ENCODE data around the gene PRR33.
"Not testable (repeated sequence)": the region's sequence is repeated elsewhere in the genome, so short reads cannot be mapped to it uniquely, and the experiment has no call there.

The PRR33 gene

DNA sequence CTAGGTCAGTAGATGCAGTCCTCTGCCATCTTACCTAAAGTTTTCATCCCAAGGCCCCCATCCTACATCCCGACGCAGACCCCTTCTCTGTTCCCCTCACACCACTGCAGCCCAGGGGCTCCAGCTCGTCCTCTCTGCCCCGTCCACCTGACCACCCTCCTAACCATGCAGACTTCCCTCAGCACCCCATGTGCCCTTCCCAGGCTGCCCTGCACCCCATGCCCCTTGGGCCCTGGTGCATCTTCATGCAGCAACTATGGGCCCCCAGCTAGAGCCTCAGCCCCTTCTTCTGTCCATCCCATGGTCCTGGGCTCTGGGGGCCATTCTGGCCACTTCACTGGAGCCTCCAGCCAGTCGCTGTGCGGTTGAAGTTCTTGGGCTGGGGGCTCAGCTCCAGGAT, 2.9 kb downstream of the PRR33 start:
- DNase-seq = no peak

DNA sequence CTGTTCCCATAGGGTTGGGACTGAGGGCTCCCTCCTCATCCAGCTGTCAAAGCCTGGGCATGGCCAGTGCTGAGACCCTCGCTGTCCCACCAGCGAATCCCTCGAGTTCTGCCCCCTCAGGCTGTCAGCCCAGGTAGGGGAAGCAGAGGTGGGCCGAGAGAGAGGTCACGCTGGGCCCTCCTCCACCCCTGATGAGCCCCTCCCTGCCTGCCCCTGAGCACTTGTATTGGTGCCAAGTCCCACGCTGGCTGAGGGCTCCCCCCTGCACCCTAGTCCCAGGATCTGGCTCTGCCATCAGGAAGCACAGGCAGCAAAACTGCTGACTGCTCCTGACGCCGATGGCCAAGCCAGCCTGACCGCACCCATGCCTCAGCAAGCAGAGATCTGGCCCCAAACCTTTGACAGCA, 3.3 kb downstream of the PRR33 start:
- no peak for DNase-seq

DNA sequence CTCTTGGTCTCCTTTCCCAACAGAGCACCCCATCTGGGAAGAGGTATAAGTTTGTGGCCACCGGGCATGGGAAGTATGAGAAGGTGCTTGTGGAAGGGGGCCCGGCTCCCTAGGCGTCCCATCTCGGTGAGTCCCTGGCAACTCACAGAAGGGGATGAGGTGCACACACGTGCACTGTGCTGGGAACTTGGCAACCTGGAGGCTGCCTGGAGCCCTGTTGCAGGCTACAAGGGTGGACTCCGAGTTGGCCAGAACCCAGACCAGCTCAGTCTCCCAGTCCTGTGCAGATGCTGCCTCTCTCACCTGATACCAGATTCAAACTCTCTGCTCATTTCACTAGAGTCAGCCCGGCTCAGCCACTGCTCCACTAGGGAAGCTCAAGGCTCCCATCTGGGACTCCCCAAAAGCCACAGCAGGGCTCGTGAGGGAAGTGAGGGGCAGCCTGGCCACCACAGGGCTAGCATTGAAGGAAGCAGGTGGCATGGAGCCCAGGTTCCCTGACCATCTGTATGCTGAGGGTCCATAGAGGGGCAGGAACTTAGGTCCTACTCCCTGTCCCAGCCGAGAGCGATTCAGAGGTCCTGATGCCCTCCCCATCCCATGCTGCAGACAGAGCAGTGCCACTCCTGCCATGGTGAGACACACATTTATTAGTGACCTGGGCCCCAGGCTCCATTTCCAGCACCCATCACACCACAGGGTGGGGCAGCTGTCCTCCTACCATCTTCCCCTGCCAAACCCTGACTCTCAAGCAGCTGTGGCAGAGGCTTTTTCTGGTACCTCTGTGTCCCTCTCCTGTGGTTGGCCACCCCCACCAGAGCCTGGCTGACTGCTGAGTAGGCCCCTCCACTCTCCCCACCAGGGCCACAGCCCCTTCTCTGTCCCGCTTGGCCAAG, 4.0 kb downstream of the PRR33 start:
- DNase-seq = no peak

DNA sequence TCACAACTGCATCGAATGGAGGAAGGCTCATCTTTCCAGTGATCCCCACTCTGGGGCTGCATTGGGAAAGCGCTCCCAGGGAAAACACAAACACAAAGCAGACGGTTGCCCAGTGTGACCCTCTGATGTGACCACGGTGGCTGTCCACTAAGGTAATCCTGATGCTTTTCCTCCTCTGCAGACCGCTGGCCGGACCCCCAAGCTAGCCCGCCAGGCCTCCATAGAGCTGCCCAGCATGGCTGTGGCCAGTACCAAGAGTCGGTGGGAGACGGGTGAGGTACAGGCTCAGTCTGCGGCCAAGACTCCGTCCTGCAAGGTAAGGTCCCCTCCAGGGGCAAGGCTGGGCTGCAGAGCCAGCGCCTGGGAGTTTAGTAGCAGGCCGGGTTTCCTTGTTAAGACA, 5.1 kb downstream of the PRR33 start:
- not testable (repeated sequence) for DNase-seq

DNA sequence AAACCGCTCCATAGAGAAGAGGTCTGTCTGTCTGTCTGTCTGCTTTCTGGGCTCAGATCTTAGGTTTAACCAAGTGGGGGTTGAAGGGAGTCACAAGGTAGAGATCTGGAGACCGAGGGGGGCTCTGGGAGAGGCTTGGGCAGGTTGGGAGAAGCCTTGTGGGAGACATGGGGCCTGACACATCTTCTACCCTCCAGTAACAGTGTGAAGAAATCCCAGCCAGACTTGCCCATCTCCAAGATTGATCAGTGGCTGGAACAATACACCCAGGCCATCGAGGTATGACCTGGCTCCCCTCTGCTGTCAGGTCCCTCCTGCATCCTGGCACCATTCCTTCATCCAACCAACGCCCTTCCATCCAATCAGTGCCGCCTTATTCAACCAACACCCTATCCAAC, 7.4 kb downstream of the PRR33 start:
- no peak for DNase-seq

DNA sequence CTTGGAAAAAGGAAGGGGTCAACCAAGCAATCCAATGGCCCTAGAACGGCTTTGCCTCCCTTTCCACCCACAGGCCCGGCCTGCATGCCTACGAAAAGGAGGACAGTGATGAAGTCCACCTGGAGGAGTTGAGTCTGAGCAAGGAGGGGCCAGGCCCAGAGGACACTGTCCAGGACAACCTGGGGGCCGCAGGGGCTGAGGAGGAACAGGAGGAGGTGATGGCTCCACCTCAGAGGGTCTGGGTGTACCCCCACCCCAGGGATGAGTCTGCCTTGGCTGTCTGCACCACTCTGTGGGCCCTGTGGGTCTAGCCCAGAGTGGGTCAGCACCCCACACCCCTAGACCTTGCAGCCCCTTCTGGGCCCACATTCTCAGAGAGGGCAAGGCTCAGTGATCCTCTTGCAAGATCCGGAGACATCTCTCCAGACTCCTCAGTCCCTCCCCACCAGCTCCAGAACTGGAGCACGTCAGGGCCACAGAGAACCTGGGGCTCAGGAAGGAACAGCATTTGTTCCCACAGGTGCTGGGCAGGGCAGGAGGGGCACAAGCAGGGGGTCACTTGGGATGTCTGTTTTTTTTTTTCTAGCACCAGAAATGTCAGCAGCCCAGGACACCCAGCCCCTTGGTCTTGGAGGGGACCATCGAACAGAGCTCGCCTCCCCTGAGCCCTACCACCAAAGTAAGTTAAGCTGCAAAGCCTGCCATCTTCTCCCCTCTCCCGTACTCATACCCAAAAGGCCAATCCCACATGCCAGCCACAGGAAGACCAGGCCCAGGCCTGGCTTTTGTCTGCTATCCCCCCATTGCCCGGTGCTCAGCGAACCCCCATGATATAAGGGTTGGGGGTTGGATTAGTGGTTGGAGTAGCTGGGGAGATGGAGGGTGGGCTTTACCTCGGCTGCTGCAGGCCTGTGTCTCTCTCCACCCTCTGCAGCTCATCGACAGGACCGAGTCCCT, 8.1 kb downstream of the PRR33 start:
- DNase-seq = no peak

DNA sequence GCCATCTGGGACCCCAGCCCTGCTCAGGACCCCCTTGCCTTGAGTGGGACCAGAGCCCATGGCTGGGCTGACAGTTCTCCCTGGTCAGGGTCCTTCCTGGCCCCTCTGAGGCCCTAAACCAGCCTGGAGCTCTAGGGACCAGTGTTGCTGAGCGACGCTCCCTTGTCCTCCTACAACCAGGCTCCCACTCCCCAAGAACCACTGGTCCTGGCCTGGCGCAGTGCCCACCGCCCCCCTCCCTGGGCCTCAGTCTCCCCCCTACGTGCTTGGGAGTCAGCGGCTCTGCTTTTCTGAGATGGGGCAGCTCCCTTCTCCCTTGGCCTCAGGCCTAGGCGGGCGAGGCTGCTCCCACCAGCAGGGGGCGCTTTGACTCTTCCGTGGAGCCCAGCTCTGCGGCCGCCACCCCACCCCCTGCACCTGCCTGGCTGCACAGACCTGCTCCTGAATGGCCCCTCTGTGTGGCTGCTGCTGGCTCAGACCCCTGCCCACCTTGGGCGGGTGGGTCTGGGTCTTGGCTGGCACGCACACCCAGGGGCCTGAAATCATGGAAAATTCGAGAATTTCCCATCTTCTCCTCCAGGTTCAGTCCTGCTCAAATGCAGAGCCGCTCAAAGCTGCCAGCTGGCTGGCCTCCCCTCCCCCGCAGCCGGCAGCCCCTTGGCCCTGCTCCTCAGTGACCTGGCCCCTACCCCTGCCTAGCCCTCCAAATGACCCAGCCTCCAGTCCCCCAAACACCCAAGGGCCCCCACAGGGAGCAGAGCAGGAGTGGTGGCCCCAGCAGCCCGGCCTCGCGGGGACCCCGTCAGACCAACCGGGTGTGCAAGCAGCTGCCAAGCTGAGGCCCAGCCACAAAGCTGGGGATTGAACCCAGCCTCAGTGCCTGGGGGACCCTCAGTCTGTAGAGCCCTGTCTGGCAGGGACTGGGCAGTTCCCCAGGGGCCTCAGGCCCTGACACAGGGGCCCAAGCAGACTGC, 9.1 kb downstream of the PRR33 start:
- peak; percentile 88 for DNase-seq

DNA sequence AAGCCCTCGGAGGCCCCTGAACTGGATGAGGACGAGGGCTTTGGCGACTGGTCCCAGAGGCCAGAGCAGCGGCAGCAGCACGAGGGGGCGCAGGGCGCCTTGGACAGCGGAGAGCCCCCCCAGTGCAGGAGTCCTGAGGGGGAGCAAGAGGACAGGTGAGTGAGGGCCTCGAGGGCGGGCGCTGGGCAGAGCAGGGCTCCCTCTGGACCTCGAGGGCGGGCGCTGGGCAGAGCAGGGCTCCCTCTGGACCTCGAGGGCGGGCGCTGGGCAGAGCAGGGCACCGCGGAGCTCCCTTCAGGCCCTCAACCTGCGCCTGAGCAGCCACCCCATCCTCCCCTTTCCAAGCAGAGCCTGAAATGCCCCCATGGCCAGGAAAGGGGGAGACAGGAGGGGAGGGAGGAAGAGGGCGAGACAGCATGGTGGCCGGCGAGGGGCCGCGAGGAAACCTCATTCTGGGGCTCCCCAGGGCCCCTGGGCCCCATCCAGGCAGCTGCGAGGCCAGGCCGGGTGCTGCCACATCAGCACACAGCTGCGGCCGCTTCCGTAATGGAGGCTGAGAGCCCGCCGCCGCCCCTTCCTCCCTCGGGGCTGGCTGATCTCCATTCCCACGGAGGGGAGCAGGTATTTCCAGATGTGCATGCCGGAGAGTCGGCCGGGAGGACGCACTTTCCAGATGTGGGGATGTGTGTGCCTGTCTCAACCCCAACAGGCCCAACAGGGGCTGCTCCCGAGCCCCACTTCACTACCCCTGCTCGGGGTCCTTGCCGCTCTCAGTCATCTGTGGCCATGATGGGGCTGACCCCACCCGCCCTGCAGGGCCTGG, 10.0 kb downstream of the PRR33 start:
- peak; percentile 26 for DNase-seq

DNA sequence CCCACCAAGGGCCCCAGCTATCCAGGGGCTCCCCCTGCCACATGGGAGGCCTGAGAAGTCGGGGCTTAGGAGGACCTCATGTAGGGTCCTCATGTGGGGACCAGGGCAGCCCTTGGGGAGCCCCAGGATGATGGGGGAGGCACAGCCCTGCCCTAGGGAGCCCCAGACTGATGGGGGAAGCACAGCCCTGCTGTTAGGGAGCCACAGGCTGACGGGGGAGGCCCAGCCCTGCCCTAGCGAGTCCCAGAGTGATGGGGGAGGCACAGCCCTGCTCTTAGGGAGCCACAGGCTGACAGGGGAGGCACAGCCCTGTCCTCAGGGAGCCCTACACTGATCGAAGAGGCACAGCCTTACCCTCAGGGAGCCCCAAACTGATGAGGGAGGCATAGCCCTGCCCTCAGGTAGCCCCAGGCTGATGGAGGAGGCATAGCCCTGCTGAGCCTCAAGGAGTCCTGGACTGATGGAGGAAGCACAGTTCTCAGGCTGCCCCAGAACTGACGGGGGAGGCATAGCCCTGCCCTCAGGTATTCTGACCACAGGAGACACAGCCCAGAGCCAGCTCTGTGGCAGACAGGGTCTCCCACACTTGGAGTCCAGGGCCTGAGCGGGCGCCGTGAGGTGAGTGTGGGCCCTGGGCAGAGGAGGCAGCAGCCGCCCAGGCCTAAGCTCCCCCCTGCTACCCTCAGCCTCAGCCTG, 10.8 kb downstream of the PRR33 start:
- no peak for DNase-seq

DNA sequence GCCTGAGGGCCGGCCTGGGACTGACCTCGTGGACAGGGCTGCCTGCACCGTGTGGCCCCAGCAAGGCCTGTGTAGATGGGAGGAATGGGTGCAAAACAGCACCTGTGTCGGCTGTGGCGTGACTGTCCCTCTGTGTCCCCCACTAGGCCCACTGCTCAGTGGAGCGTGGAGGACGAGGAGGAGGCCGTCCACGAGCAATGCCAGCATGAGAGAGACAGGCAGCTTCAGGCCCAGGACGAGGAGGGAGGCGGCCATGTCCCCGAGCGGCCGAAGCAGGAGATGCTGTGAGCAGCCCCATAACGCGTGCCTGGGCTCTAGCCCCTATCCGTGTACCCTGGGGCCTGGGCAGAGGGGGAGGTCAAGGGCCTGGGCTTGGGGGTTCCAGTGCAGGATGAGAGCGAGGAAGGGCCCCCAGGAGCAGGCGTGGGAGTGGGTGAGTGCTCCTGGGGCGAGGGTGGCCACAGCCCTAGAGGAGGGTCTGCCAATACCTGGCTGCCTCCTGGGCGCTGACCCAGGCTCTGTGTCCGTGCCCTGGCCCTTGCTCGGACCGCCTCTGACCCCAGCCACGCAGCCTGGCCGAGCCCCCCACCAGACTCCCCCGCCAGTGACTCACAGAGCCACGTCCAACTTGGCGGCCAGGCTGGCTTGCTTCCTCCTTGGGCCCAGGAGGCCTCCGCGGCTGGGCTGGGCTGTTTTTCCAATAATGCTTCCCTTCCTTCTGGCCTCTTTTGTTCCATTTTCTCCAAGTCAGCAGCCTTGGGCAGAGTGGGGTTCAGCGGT, 11.6 kb downstream of the PRR33 start:
- DNase-seq = no peak

DNA sequence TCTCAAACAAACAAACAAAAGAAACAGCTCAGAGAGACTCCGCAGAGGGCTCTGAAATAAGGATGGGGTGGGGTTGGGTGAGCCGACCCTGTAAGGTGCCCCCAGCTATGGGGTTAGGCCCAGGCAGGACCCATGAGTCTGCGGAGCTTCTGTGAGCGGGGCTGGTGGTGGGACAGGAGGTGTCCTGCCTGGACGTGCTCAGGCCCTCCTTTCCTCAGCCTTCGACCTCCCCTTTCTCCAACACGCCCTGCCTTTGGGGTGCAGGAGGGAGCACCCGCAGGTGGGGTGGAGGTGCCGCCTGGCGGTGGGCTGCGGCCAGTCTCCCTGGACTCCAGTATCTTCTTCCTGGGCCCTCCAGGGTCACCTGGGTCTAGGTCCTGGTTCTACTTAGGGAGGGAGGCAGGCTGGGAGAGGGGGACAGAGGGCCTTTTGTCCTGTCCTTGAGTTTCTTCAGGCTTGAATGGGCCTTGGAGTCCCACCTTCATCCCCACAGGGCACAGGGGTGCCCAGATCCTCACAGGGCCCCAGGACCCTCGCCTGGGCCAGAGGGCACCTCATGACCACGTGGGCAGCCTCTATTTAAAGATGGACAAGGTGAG, 12.3 kb downstream of the PRR33 start:
- DNase-seq = no peak

DNA sequence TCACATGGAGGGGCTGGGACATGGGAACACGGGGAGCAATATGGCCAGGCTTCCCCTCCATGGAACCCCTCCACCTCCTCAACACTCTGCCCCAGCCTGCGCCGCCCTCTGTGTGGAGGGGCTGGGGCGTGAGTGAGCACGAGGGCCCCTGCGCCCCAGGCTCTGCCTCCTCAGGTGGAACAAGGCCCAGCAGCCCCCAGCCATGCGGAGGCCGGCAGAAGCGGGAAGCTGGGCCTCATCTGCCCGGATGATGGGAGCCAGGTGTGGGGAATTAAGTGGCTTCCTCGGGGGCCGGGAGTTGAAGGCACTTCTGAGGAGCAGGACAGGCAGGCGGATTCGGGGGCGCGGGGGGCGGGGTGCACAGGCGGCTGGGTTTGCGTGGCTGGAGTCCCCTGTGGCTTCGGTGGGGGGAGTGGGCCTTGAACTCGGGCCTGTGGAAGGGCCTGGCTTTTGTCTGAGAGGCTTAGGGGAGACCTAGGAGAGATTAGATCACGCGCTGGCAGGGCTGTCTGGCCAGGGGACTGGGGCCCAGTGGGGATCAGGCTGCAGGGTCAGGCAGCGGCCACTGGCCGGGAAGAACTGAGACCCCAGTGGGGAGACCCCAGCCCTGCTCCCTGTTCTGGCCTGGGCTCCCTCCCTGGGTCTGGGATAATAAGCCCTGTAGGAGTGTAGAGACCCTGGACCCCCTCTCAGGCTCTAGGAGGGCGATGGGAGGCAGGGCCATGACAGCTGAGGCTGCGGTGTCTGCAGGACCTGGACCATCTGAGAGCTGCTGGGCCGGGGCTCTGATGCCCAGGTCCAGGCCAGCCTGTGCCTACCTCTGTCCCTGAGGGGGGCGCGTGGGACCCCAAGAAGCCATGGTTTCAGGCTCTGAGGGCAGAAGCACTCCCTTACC, 13.3 kb downstream of the PRR33 start:
- no peak for DNase-seq

DNA sequence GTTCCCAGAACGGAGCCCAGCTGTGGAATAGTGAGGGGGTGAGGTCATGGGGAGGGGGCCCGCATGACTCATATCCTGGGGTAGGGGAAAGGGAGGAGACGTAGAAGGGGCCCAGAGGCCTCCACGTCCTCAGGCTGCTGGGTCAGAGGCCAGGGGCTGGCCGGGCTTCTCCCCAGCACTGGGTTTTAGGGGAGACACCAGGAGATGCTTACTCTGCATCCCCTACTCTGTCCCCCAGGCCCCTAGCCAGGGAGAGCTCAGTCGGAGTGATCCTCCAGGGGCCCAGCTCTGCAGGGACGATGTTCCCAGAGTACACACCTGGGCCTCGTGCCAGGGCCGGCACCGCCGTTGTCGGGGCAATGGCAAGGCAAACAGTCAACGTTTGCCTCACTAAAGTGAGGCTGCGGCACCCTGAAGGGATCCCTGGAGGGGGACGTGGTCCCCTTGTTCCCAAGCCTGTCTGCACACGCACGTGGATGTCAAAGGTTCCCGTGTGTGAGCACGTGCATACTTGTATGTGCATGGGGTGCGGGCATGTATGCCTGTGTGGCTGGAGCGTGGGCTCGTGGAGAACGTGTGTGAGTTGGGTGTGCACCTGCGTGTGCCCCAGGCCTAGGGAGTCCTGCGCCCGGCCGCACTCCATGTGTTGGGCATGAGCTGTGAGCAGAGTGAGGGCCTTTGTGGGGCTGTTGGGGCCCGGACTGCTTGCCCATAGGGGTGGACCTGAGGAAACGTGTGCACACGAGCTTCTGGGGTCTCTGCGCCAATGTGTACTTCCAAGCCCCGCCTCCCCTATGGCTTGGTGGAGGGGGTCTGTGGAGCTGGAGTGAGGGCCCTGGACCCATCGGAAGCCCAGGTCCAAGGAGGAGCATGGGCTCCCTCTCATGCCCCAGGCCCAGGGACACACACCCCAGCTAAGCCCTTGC, 14.2 kb downstream of the PRR33 start:
- peak; percentile 58 for DNase-seq

DNA sequence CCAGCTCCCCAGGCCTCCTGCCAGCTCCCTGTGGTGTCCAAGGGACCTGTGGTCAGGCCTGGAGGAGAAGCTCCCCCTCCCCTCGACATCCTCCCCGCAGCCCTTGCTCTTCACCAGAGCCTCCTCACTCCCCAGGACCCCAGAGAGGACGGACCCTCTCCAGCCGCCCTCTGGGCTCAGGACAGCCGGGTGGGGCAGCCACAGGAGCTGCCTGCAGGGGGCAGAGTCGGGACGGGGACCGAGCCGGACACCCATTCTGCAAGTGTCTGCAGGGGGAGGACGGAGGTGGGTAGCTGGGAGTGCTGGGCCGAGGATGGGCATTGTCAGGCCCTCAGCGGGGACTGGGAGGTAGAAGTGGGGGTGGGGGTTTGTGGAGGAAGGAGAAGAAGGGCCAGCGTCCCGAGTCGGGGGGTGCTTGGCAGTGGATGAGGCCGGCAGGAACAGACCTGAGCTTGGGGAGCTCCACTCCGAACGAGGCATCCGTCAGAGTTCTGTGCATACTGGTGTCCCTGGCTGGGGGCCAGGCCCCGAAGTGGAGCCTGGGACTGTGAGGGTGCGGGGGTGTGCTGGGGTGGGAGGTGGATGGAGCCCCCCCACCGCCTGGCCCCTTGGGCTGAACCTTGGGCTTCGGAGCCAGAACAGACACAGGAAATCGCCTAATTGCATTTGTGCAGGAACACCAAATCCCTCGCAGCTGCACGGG, 15.2 kb downstream of the PRR33 start:
- peak; percentile 62 for DNase-seq

DNA sequence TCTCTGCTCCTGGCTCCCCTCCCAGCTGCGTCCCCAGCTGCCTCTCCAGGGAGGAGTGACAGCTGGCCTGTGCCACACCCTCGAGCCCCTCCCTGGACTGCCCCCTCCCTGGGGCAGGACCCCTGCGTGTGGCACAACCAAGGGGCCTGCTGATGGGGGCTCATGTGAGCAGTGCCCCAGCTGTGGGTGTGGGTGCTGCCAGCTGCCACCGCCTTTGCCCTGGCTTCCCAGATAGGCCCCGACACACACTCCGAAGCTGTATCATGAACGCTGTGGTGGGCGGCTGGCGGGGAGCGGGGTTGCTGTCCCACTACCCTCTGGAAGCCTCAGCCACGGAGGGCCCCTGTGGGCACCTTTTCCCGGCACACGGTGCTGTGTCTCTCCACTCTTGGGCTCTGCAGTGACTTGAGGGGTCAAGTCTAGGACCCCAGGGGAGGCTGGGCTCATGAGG, 15.8 kb downstream of the PRR33 start:
- DNase-seq = not testable (repeated sequence)

DNA sequence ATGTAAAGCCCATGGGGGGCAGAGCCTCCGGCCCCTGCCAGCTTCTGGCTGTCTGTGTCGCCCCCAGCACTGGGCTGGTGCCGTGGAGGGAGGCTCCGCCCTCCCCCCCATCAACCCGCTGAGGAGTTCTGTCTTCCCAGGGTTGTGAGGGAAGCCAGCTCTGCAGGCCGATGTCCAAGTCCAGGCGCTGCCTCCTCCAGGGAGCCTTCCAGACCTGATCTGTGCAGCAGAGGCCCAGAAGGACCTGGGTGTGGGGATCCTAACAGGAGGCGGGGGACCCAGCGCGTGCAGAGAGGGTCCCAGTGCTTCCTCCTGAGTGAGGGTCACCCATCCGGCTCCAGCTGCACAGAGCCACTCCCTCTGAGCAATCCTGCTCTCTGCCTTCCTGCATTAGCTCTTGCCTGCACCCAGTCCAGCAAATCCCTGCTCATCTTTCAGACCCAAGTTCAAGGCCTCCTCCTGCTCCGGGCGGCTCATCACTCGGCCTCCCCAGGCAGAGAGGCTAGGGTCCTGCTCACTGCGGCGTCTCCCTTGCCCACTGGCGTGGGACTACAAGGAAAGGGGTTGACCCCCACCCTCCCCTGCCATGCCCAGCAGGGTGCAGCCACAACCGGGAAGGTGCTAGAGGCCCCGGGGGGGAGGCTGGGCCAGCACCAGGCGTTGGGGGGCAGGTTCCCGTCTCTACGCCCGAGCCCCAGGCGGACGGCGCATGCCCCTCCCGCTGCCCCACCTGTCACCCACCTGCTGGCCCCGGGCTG, 16.4 kb downstream of the PRR33 start:
- DNase-seq = no peak

Measured in DMS53 (cell line).